ENCODE measurements around the gene MTF2.

GRCh38 chr1:93087532-93087931 is 8.4 kb downstream of the MTF2 start:
- TF ChIP-seq POLR2A (IDR thresholded peaks at IDR 0.05; ENCODE audit: low read depth, low read length) (no peak), POLR2AphosphoS5 (IDR thresholded peaks at IDR 0.05; ENCODE audit: low read depth, low read length) (no peak), TAF1 (IDR thresholded peaks at IDR 0.05; ENCODE audit: low read depth, low read length) (no peak), POU2F2 (IDR thresholded peaks at IDR 0.05; ENCODE audit: low read depth, low read length) (no peak), SPI1 (IDR thresholded peaks at IDR 0.05; ENCODE audit: low read depth, low read length) (no peak), PAX5 (IDR thresholded peaks at IDR 0.05; ENCODE audit: insufficient read depth, low read length, severe bottlenecking) (no peak)

Measured in GM12891 (cell line).